Skeletal muscle cell (primary cell): Measurements from ENCODE around the gene CAPN7.
A peak's percentile ranks its signal among the peaks of the same experiment; 100 is the strongest.

Experiments
- DNase-seq: peaks from one replicate; pipeline ENCODE4 v3.0.0-alpha.2; 2010; ENCODE audit warnings: low read depth
- H3K4me3 ChIP-seq: 2 replicates; pipeline ENCODE4 v1.5.1; 2011; ENCODE audit warnings: low read depth, mild to moderate bottlenecking, control low read depth, low read length, moderate library complexity

The CAPN7 gene

DNA sequence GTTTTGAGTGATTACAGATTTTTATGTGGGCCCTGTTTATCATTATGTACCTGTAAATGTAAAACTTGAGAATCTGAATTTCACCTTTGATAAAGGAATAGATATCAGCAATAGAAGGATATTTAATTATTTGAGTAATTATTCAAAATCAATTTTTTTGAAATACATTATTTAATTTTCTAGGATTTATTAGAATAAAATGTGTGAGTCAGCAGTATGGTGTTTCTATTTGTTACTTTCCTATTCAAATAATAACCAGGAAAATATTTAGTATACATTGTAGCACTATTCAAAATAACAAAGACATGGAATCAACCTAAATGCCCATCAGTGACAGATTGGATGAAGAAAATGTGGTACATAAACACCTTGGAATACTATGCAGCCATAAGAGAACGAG, 22.1 kb downstream of the CAPN7 start:
- H3K4me3 ChIP-seq: no peak overlapping the region

DNA sequence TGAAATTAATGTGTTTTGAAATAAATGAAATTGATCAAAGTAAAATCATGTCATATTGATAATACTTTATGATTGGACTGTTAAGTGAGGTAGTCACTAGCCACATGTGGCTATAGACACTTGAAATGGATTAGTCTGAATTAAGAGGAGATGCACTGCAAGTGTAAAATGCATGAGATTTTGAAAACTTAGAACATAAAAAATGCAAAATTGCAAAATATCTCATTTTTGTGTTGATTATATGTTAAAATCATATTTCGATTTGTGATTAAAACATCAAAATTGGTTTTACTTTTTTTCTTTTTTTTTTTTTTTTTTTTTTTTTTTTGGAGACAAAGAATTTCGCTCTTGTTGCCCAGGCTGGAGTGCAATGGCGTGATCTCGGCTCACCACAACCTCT, 23.2 kb downstream of the CAPN7 start:
- H3K4me3 ChIP-seq: no peak overlapping the region
- DNase-seq: no peak

More for the DNA sequence above, 22.1 kb downstream of the CAPN7 start:
- no peak for DNase-seq

DNA sequence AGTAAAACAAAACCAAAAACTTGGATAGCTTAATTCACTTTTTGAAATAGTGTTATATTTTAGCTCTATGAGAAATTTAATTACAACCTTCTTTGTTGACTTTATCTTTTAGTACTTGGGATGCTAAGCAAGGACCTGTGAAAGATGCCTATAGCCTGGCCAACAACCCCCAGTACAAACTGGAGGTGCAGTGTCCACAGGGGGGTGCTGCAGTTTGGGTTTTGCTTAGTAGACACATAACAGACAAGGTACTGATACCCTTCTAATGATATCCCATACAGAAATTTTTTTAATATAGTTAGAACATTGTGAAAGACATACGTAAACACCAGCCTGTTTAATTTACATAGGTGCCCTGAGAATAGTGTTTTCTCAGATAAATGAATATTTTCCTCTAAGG, 35.3 kb downstream of the CAPN7 start:
- no peak for DNase-seq
- H3K4me3 ChIP-seq: no peak overlapping the region

DNA sequence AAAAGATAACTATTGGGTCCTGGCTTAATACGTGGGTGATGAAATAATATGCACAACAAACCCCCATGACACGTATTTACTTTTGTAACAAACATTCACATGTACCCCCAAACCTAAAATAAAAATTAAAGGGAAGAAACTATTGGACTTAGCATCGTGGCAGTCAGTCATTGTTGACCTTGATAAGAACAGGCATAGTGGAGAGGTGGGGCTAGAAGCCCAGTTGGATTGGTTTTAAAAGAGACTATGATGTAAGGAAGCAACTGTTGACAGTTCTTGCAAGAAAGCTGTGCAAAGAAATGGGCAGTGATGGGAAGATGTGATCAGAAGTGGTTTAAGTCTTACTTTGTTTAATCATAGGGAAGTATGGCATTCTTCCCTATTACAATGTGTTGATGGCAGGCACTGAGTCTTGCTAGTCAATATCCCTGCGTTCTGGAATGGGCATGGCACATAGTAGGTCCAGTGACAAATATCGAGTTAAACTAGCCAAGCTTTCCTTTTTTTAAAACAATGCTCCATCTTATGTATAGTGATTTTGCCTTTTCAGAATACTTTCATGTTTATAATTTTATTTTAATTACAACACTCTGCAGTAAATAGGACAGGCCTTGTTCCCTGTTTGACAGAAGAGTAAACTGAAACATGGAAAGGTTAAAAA, 37.9 kb downstream of the CAPN7 start:
- H3K4me3 ChIP-seq: no peak overlapping the region
- no peak for DNase-seq

DNA sequence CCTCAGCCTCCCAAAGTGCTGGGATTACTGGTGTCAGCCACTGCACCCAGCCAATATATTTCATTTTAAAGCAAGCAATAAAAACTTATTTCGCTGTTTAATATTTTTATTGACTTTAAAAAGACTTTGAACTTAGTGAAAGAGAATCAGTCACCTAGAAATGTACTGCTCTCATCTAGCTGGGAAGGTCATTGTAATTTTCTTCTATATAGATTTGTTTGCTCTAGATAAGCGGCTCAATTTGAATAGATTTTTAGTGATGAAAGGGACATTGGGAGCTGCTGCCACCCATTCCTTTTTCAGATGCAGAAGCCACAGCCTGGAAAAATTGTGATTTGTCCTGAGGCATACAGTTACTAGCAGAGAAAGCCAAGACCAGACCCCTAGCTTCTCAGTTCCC, 40.1 kb downstream of the CAPN7 start:
- no peak overlapping the region for H3K4me3 ChIP-seq
- DNase-seq: no peak

DNA sequence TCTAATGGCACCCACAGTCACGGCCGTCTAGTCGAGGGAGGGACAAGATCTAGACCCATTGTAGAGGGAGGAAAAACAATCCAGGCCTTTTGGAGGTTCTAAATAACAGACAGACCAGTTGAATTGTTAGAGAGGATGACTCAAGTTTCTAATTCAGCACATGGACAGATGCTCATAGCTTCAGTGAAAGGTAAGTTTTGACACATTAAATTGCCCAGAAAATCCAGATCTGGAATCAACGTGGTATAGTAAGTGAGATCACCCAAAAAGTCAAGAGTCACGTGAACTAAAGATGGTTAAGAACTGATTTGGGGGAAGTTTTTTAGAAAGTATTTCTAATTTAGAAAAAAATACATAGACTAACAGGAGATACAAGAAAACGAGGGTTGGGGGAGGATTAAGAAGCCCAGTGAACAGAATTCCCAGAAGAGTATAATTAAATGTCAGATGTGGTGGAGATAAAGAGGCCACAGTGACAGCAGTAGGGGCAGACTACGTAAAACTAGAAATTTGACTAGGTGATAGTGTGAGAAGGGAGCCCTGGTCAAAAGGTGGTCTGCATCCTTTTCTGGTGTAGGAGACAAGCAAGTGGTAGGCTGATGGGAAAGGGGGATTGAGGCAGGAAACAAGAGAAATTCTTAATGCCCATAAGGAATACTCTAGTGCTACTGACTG, 47.1 kb downstream of the CAPN7 start:
- H3K4me3 ChIP-seq: no peak overlapping the region
- no peak for DNase-seq

DNA sequence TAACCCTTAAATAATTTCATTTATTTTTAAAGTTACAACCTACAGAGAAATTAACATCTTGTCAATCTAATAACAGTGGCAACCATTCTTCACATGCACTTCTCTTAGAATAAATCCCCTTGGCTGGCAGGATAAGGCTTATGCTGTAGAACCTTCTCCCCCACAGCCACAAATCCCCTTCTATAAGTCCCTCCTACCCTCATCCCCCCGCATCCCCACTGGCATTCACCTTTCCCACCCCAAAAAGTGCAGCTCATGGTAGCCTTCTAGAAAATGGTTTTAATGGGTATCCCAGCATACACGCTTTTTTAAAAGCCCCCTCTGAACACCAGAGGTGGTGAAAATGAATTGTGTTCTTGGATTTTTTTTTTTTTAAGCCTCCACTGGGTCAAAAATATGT, 49.2 kb downstream of the CAPN7 start:
- no peak overlapping the region for H3K4me3 ChIP-seq
- no peak for DNase-seq

DNA sequence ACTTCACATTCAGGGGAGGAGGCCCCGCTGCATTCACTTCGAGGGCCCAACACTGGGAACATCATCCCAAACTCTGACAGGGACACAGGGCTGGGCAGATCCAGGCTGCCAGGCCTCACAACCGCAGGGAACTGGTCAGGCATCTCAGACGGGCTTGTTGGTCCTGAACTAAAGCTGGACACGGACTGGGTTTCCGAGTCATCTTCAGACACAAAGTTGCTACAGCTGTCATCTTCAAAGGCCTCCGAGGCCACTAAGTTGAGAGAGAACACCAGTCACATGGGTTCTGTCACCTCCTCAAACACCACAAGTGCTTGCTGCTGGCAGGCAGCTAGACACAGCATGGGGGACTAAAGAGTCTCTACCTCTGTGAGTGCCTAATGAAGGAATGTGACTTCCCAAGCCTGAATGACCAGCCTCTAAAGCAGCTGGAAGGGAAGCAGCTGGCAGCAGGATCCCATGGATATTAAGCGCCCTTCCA, 50.9 kb downstream of the CAPN7 start:
- H3K4me3 ChIP-seq: no peak overlapping the region
- no peak for DNase-seq

DNA sequence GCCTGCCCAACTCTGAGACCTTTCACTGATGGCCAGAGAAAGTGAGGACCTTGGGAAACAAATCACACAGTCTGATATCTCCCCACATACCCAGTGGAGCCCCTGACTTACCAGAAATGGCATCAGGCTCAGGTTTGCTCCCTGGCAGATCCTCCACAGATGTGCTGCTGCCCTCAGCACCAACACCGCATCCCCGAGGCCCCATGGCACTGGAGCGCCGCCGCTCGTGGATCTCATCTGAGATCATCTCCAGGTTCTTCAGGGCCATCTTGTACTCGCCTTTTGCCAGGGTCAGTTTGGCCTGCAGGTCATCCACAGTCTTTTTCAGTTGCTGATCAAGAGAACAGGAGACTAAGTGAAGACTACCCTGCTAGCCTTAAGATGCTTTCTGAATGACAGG, 52.7 kb downstream of the CAPN7 start:
- no peak for DNase-seq

DNA sequence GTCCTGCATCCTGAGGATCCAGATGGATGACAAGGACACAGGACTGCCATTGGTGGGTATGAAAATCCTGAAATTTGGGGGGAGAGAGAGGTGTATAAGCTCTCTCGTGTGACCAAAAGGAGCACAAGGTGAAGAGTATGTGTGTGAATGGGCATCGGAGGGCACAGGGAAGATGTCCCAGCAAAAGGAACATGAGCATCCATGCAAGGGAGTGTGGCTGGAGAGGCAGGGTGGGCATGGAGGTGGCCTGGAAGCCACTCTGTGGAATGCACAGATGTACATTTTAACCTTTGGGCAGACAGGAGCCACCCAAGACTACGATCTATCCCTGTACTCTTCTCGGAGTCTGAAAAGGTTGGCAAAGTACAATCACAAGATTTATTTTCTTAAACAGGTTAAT, 54.5 kb downstream of the CAPN7 start:
- DNase-seq: no peak

More for the DNA sequence above, 52.7 kb downstream of the CAPN7 start:
- H3K4me3 ChIP-seq: no peak overlapping the region

DNA sequence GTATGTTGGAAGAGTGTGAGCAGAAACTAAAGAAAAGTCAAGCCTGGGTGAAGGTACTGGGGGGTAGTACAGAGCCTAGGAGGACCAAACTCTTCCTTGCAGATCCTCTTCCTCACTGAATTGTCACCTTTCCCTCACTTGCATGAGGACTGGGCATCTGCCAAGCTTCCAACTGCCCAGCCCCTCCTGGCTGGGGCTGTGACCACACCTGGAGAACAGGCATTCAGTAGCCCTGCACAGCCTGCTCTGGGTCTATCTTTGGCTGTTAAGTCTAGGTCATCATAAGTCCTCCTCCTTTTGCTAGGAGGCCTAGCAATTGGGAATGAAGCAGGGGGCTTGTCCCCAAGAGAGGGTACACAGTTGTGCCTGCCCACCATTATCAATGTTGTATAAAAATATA, 55.2 kb downstream of the CAPN7 start:
- no peak for DNase-seq
- no peak overlapping the region for H3K4me3 ChIP-seq

More for the DNA sequence above, 54.5 kb downstream of the CAPN7 start:
- no peak overlapping the region for H3K4me3 ChIP-seq

DNA sequence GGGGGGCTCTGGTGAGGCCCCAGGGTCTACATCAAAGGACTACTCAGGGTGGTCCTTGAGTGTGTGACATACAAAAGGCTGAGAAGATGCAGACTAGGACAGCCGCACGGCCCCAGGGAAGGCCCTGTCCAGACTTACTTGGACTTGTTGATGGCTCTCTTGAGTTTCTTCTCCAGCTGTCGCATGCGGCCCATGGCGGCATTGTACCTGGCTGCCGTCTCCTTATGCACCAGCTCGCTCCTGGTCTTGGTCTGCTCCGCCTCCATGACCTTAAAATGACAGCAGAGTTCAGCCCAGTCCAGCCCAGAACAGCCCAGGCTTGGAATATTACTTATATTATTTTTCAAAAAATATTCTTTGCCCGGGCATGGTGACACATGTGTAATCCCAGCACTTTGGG, 56.0 kb downstream of the CAPN7 start:
- H3K4me3 ChIP-seq: no peak overlapping the region
- no peak for DNase-seq

DNA sequence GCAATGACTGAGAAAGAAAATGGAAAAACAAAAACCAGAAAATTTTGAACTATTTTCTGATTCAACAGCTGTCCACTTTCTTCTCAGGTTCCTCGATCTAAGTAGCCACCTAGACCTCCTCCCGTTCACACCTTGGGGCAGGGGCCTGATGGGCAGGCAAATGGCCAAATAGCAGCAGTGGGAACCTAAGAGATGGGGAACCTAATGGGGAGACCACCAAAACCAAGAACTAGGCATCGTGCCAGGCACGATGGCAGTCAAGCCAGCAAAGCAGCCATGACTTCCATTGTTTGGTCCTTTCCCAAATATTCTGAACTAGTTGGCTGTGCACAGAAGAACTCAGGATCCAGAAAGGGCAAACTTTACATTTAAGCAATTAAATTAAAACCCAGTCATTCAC, 57.1 kb downstream of the CAPN7 start:
- H3K4me3 ChIP-seq: no peak overlapping the region
- DNase-seq: no peak

DNA sequence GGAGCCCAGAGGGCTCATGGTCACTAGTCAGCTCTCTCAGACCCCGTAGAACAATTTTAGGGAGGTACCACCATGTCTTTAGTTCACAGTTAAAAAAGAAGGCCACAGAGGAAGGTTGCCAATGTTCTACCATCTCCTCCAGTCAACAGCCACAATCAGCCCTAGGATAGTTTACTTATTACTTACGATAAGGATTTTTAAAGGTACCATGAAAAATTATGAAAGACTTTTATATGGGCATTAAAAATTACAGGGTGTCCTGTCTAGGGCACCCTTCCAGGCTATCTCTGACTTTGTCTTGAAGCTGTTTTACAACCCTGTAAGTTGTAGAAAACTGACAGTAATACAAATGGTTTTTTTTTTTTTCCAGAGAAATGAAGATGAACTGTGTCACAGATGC, 57.9 kb downstream of the CAPN7 start:
- no peak for DNase-seq
- no peak overlapping the region for H3K4me3 ChIP-seq

DNA sequence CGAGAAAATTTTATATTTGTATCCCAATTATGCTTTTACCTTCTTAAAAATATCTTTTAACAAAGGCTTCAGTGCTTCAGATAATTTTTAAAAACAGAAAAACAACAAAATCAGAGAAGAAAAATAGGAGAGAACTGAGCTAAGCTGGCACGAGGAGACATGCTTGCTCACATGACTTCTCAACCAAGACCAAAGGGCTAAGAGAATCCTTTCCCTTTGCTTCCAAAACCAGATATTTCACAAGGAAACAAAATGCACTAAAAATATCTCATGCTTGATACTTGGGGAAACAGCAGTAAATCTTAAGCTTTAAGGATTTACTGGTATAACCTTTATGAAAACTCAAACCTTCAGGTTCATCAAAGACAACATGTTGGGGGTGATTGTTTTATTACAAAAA, 58.4 kb downstream of the CAPN7 start:
- no peak overlapping the region for H3K4me3 ChIP-seq
- no peak for DNase-seq

DNA sequence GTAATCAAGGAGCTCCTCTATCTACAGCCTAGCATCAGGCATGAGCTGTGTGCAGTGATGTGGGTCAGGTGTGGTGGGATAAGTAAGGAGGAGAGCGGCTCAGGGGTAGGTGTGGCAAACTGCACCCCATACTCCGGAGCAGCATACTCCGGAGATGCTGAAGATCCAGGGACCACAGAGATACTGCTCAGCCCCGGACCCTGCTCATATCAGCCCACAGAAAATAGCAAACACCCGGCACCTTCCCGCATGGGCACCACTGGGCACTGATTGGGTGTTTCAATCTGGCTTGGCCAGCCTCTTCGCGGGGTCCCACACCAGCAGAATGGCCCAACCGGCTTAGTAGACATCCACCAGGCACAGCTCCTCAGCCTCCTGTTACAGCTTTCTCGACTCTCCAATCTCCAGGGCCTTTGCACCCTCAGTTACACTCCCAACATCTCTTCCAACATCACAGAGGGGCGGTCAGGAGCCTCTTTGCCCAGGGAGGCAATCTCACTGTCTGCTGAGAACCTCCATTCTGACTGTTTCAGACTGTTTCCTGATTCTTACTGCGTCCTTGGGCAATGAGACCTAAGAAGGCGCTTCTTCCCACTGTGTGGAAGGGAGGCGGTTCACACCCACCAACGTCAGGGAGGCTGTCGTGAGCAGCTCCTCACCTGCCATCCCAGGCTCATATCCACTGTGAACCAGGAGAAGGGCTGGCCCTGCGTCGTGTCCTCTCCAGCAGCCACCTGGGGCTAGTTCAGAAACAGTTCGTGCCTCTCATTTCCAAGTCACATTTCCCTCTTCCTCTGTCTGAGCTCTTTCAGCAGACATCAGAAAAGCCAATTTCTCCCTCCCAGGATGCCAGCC, 59.8 kb downstream of the CAPN7 start:
- H3K4me3 ChIP-seq: no peak overlapping the region
- DNase-seq: no peak

DNA sequence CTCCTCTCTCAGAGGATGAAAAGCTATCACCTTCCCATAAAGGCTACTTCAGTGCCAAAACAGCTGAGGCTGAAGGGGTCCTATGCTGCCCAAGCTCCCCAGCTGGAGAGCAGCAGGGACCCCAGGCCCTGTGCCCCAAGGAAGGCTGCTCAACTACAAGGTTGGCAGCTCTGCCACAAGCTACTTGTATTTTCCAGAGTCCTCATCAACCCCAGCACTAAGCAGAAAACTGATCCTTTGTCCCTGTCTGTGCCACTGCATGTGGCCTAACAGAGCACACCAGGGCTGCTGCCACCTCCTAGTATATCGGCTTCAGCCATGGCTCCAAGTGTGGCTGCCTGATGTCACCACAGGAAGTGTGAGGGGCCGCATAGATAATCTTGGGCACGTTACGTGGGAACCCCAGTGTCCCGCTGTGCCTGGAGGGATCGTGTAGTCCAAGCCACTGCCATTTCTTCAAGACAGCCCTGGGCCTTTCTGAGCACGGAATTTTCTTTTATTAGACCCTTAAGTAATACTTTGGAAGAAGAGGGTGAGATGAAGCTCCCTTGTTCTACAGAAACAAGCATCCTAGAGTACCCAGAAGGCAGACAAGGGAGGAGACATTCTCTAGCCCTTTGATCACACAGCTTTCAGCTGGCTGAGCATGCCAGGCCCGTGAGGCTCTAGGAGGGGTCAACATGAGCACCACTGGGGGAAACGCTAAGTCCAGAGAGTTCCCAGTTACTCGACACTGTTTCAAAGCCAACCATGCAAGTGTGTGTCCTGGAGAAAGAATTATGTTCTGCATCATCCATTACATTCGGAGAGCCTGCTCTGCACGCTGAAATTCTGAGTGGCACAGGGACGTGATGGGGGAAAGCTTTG, 60.7 kb downstream of the CAPN7 start:
- DNase-seq: no peak
- no peak overlapping the region for H3K4me3 ChIP-seq

DNA sequence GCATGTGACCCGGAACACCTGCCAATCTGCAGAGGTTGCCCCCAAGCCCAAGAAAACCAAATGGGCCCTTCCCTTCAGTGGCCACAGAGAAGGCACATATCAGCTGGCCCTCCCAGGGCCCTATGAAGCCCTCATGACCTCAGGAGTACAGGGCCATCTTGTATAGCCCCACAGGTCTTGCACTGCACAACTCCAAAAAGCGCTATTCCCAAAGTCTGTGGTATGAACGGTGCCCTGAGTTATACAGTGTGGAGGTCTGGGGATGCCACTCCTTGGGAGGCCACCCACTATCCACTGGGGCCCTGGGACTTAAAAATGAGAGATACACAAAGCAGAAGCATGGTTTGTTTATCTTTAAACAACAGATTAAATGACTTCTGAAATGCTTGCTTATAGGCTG, 61.5 kb downstream of the CAPN7 start:
- no peak overlapping the region for H3K4me3 ChIP-seq
- DNase-seq: no peak

DNA sequence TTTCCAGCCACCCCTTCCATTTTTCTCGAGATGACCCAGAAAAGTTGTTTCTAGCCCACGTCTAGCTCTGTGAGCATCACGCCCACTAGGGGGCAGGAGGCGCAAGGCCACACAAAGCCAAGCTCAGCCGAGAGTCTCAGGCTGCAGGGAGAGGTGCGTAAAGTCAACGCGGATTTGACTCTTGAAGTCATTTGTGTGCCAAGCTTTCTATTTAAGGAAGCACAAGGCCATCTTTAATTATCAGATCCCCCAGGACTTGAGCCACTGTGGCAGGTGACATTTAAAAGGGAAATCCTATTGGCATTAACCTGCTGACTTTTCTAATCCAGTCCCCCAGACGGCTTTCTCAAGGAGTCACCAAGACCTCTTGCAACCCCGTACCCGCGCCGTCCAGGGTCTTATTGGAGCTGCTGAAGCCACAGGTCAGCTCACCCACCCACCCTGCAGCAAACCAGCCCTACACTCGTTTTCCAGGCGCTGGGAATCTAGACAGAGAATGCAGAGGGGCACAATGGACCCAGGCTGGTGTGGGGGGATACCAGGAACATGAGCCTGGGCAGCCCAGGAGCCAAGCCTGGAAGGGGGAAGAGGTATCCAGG, 62.1 kb downstream of the CAPN7 start:
- DNase-seq: peak; percentile 49
- no peak overlapping the region for H3K4me3 ChIP-seq
